ENCODE results near the gene KCND1.

Gene KCND1

DNA sequence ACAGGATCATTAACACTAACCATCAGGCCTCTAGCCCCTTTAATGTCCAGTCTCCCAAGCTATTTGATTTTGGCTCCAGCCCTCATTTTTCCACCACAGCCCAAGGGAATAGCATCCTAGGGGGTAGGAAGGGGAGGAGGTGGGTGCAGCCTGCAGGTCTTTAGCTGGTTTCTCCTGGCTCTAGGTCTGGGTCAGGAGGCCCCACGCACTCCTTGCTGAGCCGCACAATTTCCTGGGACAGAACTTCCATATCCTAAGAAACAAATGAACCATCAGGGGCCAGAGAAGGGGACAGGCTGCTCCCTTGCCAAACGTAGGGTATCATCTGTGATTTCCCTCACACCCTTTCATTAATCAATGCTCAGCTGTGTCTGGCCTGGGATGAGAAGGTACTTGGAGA lies 2.4 kb upstream of the KCND1 start:
- FAIRE-seq: no peak

- no peak for FAIRE-seq
These were observed 848 bp upstream of the KCND1 start for GRCh38 chrX:48972220-48973164.

DNA sequence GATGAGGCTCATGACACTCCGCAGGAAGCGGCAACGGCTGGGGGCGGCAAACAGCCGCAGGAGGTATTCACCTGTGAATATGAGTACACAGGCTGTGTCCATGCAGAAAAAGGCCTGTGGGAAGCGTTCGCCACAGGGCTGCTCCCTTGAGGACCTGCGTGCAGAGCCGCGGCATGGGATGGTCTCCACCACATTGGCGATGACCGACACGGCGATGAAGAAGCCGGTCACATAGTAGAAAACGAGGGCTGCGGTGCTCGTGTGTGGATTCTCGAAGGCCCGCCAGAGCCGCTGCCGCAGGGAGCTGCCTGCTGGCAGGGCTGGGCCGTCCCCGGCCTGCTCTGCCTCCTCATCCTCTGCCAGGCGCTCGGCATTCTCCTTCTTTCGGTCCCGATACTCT lies 2.2 kb downstream of the KCND1 start:
- no peak for FAIRE-seq

GRCh38 chrX:48968377-48968776 lies 3.3 kb downstream of the KCND1 start:
- no peak for FAIRE-seq

DNA sequence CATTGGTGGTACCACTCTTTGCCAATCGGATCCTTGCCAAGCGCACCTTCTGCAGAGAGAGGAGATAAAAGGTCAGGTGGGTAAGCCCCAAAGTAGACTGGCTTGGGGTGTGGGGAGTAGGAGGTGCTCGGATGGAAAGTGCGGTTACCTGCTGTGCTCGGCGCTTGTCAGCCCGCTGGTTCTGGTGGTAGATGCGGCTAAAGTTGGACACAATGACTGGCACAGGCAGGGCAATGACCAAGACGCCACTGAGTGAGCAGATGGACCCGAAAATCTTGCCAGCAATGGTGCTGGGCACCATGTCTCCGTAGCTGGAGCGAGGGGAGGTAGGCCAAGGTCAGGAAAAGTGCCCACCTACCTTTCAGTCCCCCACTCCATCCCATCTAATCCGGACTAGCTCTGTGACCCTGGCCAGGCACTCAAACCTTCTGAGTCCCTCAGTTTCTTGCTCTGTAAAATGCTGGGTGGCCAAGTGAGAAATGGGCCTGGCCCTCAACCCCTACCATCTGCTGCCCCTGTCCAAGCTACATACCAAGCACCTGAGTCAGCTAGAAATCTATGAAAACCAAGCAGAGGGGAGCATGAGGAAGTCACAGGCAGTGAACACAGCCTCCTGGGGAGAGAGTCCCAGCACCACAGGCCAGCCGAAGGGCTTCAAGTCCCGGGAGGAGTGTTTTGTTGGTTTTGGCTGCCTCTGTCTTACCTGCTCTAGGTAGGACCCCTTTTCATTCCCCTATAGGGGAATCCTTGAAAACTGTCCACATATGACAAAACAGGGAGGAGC lies 4.7 kb downstream of the KCND1 start:
- FAIRE-seq: no peak

- no peak for FAIRE-seq
These were observed 5.7 kb downstream of the KCND1 start for GRCh38 chrX:48965959-48966358.

GRCh38 chrX:48961585-48962091 lies 10.0 kb downstream of the KCND1 start:
- no peak for FAIRE-seq

DNA sequence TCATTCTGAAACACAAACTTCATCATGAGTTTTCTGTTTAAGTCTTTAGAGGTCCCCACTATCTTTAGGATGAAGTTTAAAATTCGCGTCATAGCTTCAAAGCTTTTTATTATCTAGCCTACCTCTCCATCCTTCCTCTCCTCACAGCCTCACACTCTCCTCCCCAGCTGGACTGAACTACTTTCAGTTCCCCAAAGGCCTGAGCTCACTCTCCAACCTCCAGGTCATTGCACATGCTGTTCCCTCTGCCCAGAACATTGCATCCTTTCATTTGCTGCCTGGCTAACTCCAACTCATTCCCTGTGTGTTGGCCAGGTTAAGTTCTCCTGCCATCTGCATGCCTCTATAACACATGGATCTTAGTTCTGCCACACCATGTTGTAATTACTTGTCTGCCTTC lies 11.4 kb downstream of the KCND1 start:
- no peak for FAIRE-seq

GRCh38 chrX:48958635-48959094 lies 13.0 kb downstream of the KCND1 start:
- FAIRE-seq: peak; percentile 13

GRCh38 chrX:48957827-48958634 lies 13.6 kb downstream of the KCND1 start:
- FAIRE-seq: peak; percentile 91

DNA sequence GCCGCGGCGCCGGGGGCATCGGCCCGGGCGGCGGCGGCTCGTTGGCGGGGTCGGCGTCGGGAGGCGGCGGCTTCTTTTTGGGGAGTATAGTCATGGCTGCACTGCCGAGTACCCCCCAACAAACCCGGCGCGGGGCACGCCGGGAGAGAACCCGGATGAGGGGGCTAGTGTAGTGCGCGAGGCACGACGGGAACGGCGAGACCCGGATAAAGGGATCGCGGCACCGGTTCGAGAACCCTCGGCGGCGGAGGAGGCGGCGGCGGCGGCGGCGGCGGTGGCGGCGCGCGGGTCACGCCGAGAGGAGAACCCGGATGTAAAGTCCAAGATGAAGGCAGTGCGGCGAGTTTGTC lies 14.2 kb downstream of the KCND1 start, which contains the start of gene OTUD5:
TSS of gene OTUD5 (minus strand) at position 131 of the 350 bp plus-strand sequence. CDS start at position 94, 37 bp downstream.
- no peak for FAIRE-seq

- FAIRE-seq: no peak
These were observed 14.8 kb downstream of the KCND1 start for GRCh38 chrX:48956728-48957414.

- FAIRE-seq: no peak
These were observed 23.1 kb downstream of the KCND1 start for GRCh38 chrX:48948589-48948988.

GRCh38 chrX:48945517-48946348 lies 25.9 kb downstream of the KCND1 start:
- peak; percentile 21 for FAIRE-seq

- no peak for FAIRE-seq
These were observed 28.7 kb downstream of the KCND1 start for GRCh38 chrX:48942895-48943294.

- FAIRE-seq: no peak
These were observed 31.2 kb downstream of the KCND1 start for GRCh38 chrX:48940404-48940955.

GRCh38 chrX:48939524-48940228 lies 32.0 kb downstream of the KCND1 start:
- FAIRE-seq: no peak

GRCh38 chrX:48938721-48939425 lies 32.8 kb downstream of the KCND1 start:
- no peak for FAIRE-seq
